ENCODE data around the gene UCKL1.
"Not testable (repeated sequence)": the region's sequence is repeated elsewhere in the genome, so short reads cannot be mapped to it uniquely, and the experiment has no call there.

The UCKL1 gene

DNA sequence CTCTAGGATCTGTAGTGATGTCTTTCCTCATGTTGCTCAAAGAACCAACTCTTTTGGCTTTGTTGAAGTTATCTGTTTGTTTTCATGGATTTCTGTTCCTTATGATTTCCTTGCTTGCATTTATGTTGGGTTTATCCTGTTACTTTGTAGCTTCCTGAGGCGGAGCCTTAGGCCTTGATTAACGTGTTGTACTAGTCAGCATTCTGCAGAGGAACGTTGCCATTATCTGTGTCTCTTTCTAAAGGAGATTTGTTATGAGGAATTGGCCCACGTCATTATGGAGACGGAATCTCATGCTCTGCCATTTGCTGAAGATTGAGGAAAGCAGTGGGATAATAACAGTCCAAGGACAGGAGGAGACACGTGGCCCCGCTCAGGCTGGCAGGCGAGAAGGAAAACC is 29.9 kb downstream of the UCKL1 start:
- H3K4me1 ChIP-seq (ENCODE audit: insufficient read depth, low read length) = no peaks in the 10 kb centered on the region
- no peaks in the 10 kb centered on the region for H3K9me3 ChIP-seq (ENCODE audit: insufficient read depth, low read depth, low read length)
- H3K36me3 ChIP-seq (ENCODE audit: insufficient read depth, low read length) = peaks cover 34% of the 10 kb centered on the region
- H3K27ac ChIP-seq (ENCODE audit: low read depth, low read length) = no peak overlapping the region
- WGBS = 93% methylated on average over 8 of the region's 8 CpGs
- no peak overlapping the region for H3K4me3 ChIP-seq (ENCODE audit: low read length)
- H3K9ac ChIP-seq (ENCODE audit: low read depth, low read length) = no peak overlapping the region
- no peaks in the 10 kb centered on the region for H3K27me3 ChIP-seq (ENCODE audit: insufficient read depth, low read length)

DNA sequence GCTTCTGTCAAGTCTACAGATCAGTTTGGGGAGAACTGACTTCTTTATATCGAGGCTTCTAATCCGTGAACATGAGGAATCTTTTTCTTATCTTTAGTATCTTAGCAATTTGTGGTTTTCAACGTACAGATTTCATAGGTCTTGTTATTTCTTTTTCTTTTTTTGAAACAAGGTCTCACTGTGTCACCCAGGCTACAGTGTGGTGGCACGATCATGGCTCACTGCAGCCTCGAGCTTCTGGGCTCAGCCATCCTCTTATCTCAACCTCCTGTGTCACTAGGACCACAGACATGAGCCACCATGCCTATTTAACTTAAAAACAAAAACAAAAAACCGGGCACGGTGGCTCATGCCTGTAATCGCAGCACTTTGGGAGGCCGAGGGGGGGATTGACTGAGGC is 32.0 kb downstream of the UCKL1 start:
- 94% methylated on average over 9 of the region's 9 CpGs for whole genome bisulfite sequencing
- Histone ChIP-seq H3K9ac (ENCODE audit: low read depth, low read length) (no peak overlapping the region), H3K4me1 (ENCODE audit: insufficient read depth, low read length) (no peaks in the 10 kb centered on the region), H3K27ac (ENCODE audit: low read depth, low read length) (no peak overlapping the region), H3K9me3 (ENCODE audit: insufficient read depth, low read depth, low read length) (no peaks in the 10 kb centered on the region), H3K36me3 (ENCODE audit: insufficient read depth, low read length) (peaks cover 19% of the 10 kb centered on the region), H3K27me3 (ENCODE audit: insufficient read depth, low read length) (no peaks in the 10 kb centered on the region), H3K4me3 (ENCODE audit: low read length) (no peak overlapping the region)

DNA sequence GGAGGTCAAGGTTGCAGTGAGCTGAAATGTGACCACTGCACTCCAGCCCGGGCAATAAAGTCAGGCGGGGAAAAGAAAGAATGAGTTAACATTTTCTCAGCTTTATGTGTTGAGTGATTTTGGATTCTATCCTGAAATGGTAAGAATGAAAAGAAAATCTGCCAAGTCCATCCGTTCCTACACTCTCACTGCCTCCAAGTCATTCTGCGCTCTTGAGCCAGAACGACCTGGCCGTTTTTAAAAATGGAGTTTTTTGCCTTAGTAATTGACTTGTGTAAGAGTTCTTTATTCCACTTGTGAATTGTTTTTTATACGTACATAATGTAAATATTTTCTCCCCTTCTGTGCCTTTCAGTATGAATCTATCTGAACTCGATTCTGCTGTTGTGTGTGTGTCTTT is 32.6 kb downstream of the UCKL1 start:
- 96% methylated on average over 3 of the region's 8 CpGs for WGBS
- Histone ChIP-seq H3K9me3 (ENCODE audit: insufficient read depth, low read depth, low read length) (no peaks in the 10 kb centered on the region), H3K4me3 (ENCODE audit: low read length) (no peak overlapping the region), H3K27me3 (ENCODE audit: insufficient read depth, low read length) (no peaks in the 10 kb centered on the region), H3K4me1 (ENCODE audit: insufficient read depth, low read length) (no peaks in the 10 kb centered on the region), H3K9ac (ENCODE audit: low read depth, low read length) (no peak overlapping the region), H3K27ac (ENCODE audit: low read depth, low read length) (no peak overlapping the region), H3K36me3 (ENCODE audit: insufficient read depth, low read length) (peaks cover 13% of the 10 kb centered on the region)

DNA sequence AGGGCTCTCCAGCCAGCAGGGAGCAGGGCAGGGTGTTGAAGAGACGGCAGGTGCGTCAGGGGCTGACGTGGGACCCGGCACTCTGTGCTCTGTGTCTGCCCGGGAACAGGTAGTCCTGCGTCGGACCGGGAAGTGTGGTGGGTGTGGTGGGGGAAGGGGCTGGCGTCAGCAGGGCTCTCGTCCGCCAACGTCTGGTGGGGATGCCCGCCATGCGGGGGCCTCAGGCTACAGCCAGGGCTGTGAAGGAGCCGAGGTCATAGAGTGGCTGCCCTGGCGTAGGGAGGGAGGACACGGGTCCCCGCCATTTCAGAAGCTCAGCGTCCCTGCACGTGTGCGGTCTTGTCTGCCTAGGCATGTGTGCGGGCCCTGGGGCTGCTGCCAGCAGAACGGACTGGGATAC is 36.0 kb downstream of the UCKL1 start:
- 96% methylated on average over 23 of the region's 23 CpGs for WGBS

GRCh38 chr20:63919130-63919529 is 37.1 kb downstream of the UCKL1 start:
- Histone ChIP-seq H3K27ac (ENCODE audit: low read depth, low read length) (no peak overlapping the region), H3K36me3 (ENCODE audit: insufficient read depth, low read length) (peaks cover 6% of the 10 kb centered on the region; the same call in 1 of the 2 replicates), H3K9me3 (ENCODE audit: insufficient read depth, low read depth, low read length) (no peaks in the 10 kb centered on the region), H3K9ac (ENCODE audit: low read depth, low read length) (no peak overlapping the region), H3K4me1 (ENCODE audit: insufficient read depth, low read length) (no peaks in the 10 kb centered on the region), H3K27me3 (ENCODE audit: insufficient read depth, low read length) (no peaks in the 10 kb centered on the region), H3K4me3 (ENCODE audit: low read length) (no peak overlapping the region)
- WGBS = 96% methylated on average over 16 of the region's 19 CpGs

More for the DNA sequence above, 36.0 kb downstream of the UCKL1 start:
- Histone ChIP-seq H3K9me3 (ENCODE audit: insufficient read depth, low read depth, low read length) (no peaks in the 10 kb centered on the region), H3K4me1 (ENCODE audit: insufficient read depth, low read length) (no peaks in the 10 kb centered on the region), H3K4me3 (ENCODE audit: low read length) (no peak overlapping the region), H3K27me3 (ENCODE audit: insufficient read depth, low read length) (no peaks in the 10 kb centered on the region), H3K36me3 (ENCODE audit: insufficient read depth, low read length) (peaks cover 6% of the 10 kb centered on the region; the same call in 1 of the 2 replicates), H3K27ac (ENCODE audit: low read depth, low read length) (no peak overlapping the region), H3K9ac (ENCODE audit: low read depth, low read length) (no peak overlapping the region)

GRCh38 chr20:63917811-63918210 is 38.4 kb downstream of the UCKL1 start:
- no peaks in the 10 kb centered on the region for H3K27me3 ChIP-seq (ENCODE audit: insufficient read depth, low read length)
- H3K27ac ChIP-seq (ENCODE audit: low read depth, low read length) = no peak overlapping the region
- H3K9me3 ChIP-seq (ENCODE audit: insufficient read depth, low read depth, low read length) = no peaks in the 10 kb centered on the region
- peaks cover 6% of the 10 kb centered on the region; the same call in 1 of the 2 replicates for H3K36me3 ChIP-seq (ENCODE audit: insufficient read depth, low read length)
- H3K4me1 ChIP-seq (ENCODE audit: insufficient read depth, low read length) = no peaks in the 10 kb centered on the region; the same call in 1 of the 2 replicates
- 95% methylated on average over 11 of the region's 11 CpGs for WGBS
- no peak overlapping the region for H3K4me3 ChIP-seq (ENCODE audit: low read length)
- H3K9ac ChIP-seq (ENCODE audit: low read depth, low read length) = no peak overlapping the region

- H3K27me3 ChIP-seq (ENCODE audit: insufficient read depth, low read length); H3K36me3 ChIP-seq (ENCODE audit: insufficient read depth, low read length); H3K9me3 ChIP-seq (ENCODE audit: insufficient read depth, low read depth, low read length); H3K9ac ChIP-seq (ENCODE audit: low read depth, low read length); H3K27ac ChIP-seq (ENCODE audit: low read depth, low read length); H3K4me1 ChIP-seq (ENCODE audit: insufficient read depth, low read length); H3K4me3 ChIP-seq (ENCODE audit: low read length): not testable (repeated sequence)
- WGBS = 95% methylated on average over 8 of the region's 8 CpGs
Observed at GRCh38 chr20:63916371-63916939, 39.8 kb downstream of the UCKL1 start.

DNA sequence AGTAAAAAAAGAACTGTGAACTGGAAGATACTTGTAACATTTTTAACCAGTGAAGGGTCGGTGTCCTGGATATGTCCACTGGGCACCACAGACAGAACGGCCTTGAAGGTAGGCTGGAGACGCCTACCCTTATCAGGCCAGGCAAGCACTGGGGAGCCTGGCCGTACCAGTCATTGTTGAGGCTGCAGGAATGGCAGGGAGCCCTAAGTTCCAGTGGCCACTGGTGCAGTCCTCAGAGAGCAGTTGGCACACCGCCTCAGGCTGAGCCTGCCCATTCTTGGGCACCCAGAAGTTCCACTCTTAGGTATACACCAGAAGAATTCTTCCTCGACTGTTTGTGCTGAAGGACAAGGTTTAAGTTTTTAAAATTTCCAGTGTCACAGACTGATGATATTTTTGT is 40.7 kb downstream of the UCKL1 start:
- H3K4me3 ChIP-seq (ENCODE audit: low read length) = no peak overlapping the region
- no peaks in the 10 kb centered on the region for H3K27me3 ChIP-seq (ENCODE audit: insufficient read depth, low read length)
- peaks cover 6% of the 10 kb centered on the region; the same call in 1 of the 2 replicates for H3K36me3 ChIP-seq (ENCODE audit: insufficient read depth, low read length)
- H3K4me1 ChIP-seq (ENCODE audit: insufficient read depth, low read length) = no peaks in the 10 kb centered on the region; the same call in 1 of the 2 replicates
- 96% methylated on average over 6 of the region's 6 CpGs for WGBS
- no peak overlapping the region for H3K27ac ChIP-seq (ENCODE audit: low read depth, low read length)
- H3K9ac ChIP-seq (ENCODE audit: low read depth, low read length) = no peak overlapping the region
- no peaks in the 10 kb centered on the region for H3K9me3 ChIP-seq (ENCODE audit: insufficient read depth, low read depth, low read length)

DNA sequence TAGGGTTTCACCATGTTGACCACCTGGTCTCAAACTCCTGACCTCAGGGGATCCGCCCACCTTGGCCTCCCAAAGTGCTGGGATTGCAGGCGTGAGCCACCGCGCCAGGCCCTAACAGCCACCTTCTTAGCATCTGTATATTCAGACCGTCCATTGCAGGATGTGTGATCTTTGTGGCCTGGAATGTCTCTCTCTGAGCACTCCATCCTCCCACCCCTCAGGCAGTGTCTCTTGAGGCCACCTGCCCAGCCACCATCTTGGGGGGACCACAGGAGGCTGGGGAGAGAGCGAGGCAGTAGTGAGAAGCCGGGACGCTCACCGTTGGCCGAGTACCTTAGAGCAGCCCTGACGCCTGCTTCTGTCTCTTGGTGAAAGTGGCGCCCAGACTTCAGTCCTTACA is 42.4 kb downstream of the UCKL1 start:
- no peak overlapping the region for H3K9ac ChIP-seq (ENCODE audit: low read depth, low read length)
- 97% methylated on average over 12 of the region's 12 CpGs for WGBS
- H3K4me3 ChIP-seq (ENCODE audit: low read length) = no peak overlapping the region
- no peaks in the 10 kb centered on the region; the same call in 1 of the 2 replicates for H3K4me1 ChIP-seq (ENCODE audit: insufficient read depth, low read length)
- H3K27ac ChIP-seq (ENCODE audit: low read depth, low read length) = no peak overlapping the region
- H3K9me3 ChIP-seq (ENCODE audit: insufficient read depth, low read depth, low read length) = no peaks in the 10 kb centered on the region
- no peaks in the 10 kb centered on the region for H3K27me3 ChIP-seq (ENCODE audit: insufficient read depth, low read length)
- peaks cover 6% of the 10 kb centered on the region; the same call in 1 of the 2 replicates for H3K36me3 ChIP-seq (ENCODE audit: insufficient read depth, low read length)

DNA sequence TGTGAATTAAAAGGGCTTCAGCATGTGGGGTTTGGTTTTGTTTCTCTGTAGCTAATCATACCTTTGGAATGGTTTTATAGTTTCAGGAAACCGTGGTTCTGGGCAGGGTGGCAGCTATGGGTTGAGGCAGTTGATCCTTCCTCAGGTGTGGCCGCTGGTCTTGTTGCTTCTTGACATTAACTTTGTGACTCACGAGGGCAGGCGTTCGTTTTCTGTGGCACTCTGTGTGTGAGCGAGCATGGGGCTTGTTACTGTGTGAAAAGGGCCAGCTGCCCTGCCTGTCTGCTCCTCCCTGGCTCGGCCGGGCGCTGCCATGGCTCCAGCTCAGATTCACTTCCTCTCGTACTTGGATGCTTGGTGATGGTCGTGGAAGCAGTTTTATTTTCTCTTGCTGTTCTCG is 45.0 kb downstream of the UCKL1 start:
- Histone ChIP-seq H3K27ac (ENCODE audit: low read depth, low read length) (no peak overlapping the region), H3K36me3 (ENCODE audit: insufficient read depth, low read length) (no peaks in the 10 kb centered on the region), H3K27me3 (ENCODE audit: insufficient read depth, low read length) (no peaks in the 10 kb centered on the region), H3K4me3 (ENCODE audit: low read length) (no peak overlapping the region), H3K9me3 (ENCODE audit: insufficient read depth, low read depth, low read length) (no peaks in the 10 kb centered on the region), H3K4me1 (ENCODE audit: insufficient read depth, low read length) (no peaks in the 10 kb centered on the region; the same call in 1 of the 2 replicates), H3K9ac (ENCODE audit: low read depth, low read length) (no peak overlapping the region)
- WGBS = 91% methylated on average over 12 of the region's 12 CpGs

- no peak overlapping the region for H3K9ac ChIP-seq (ENCODE audit: low read depth, low read length)
- no peaks in the 10 kb centered on the region for H3K27me3 ChIP-seq (ENCODE audit: insufficient read depth, low read length)
- no peaks in the 10 kb centered on the region; the same call in 1 of the 2 replicates for H3K4me1 ChIP-seq (ENCODE audit: insufficient read depth, low read length)
- H3K4me3 ChIP-seq (ENCODE audit: low read length) = no peak overlapping the region
- 95% methylated on average over 16 of the region's 16 CpGs for WGBS
- no peaks in the 10 kb centered on the region for H3K36me3 ChIP-seq (ENCODE audit: insufficient read depth, low read length)
- no peak overlapping the region for H3K27ac ChIP-seq (ENCODE audit: low read depth, low read length)
- H3K9me3 ChIP-seq (ENCODE audit: insufficient read depth, low read depth, low read length) = no peaks in the 10 kb centered on the region
Observed at GRCh38 chr20:63908008-63908682, 48.1 kb downstream of the UCKL1 start.
